ENCODE data around the gene CMTM2. TPM values are rescaled to one million over a fixed set of nuclear protein-coding genes. Genes with fewer than 3 reads are reported as not detected.
A peak's percentile ranks its signal among the peaks of the same experiment; 100 is the strongest.
"Not testable (repeated sequence)": the region's sequence is repeated elsewhere in the genome, so short reads cannot be mapped to it uniquely, and the experiment has no call there.

CMTM2 gene
- total RNA-seq, 5 donors from 2014 or later (not counting 1 experiment from before 2014, with no cell fraction given), result 0.26 to 0.62 TPM; not detected in 3

DNA sequence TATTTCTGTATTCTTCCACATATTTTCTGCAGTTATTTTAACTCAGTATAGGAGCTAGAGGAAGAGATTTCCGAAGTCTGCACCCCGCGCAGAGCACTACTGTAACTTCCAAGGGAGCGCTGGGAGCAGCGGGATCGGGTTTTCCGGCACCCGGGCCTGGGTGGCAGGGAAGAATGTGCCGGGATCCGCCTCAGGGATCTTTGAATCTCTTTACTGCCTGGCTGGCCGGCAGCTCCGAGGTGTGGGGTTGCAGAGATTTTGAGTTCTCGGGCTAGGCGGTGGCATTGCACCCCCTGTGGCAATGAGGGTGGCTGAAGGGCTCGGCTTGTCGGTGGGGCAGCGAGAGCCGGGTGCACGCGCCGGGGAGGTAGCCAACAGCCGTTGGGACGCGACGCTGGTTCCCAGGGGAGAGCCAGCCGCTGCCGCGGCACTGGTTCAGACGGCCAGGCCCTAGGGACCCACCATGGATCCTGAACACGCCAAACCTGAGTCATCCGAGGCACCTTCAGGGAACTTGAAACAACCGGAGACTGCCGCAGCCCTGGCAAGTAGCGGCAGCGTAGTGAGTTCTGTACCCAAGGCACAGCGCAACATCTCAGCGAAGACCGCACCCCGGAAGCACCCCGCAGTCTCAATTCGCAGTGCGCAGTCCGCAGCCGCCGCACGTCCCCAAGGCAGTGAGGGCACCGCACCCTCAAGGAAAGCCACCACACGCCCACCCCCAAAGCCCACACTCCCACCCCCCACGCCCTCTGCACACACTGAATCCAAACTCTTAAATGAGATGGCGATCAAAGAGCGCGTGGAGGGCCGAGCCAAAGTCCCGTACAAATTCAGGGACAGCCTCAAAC is 13.0 kb upstream of the CMTM2 start, which contains the start of gene CMTM1:
TSS of gene CMTM1 (plus strand) at position 389 of the 851 bp plus-strand sequence. CDS start at position 464, 75 bp downstream.
- DNase-seq (no peak), ATAC-seq (replicated peaks in 1 of 4) (no peak)
- H3K4me3 ChIP-seq (ENCODE audit: control insufficient read depth in 1 of 2, extremely low read depth in 1 of 2, low read length in 1 of 2), result no peak within 1 kb of the TSS
- H3K27ac ChIP-seq (ENCODE audit: low read length), result no peak within 1 kb of the TSS
- H3K4me3 Mint-ChIP-seq, result no peak within 1 kb of the TSS
- no peaks in the 10 kb centered on the region for H3K9me3 ChIP-seq
- ChIA-PET POLR2A (no interaction called here), CTCF (no interaction called here)
- H3K36me3 ChIP-seq (ENCODE audit: control insufficient read depth in 2 of 2, extremely low read depth in 1 of 2, insufficient read depth in 1 of 2, low read length in 1 of 2), result peaks cover 0 to 35% of the 10 kb centered on the region in 2 donors
- peak within 1 kb of the TSS; percentile 12 to 14 for H3K27ac Mint-ChIP-seq
- no peaks in the 10 kb centered on the region for H3K27me3 Mint-ChIP-seq
- 97% methylated on average over 43 of the region's 54 CpGs for WGBS (ENCODE audit: insufficient coverage)
- peaks cover 30% of the 10 kb centered on the region for H3K36me3 Mint-ChIP-seq
- H3K4me1 ChIP-seq (ENCODE audit: control insufficient read depth in 1 of 2, extremely low read depth in 1 of 2, insufficient read depth in 2 of 2, low read length in 2 of 2), result peaks cover 5 to 12% of the 10 kb centered on the region in 2 experiments
- no peaks in the 10 kb centered on the region for H3K27me3 ChIP-seq (replicated peaks in 1 of 2; ENCODE audit: control insufficient read depth in 2 of 2, extremely low read depth in 1 of 2, insufficient read depth in 2 of 2, low read length in 1 of 2)
- no peaks in the 10 kb centered on the region for H3K9me3 Mint-ChIP-seq
- peaks cover 27 to 36% (median 33%) of the 10 kb centered on the region in 3 donors for H3K4me1 Mint-ChIP-seq

GRCh38 chr16:66567270-66567669 is 12.0 kb upstream of the CMTM2 start:
- H3K27ac ChIP-seq (ENCODE audit: low read length); POLR2A ChIA-PET; H3K27me3 Mint-ChIP-seq; H3K4me3 ChIP-seq (ENCODE audit: control insufficient read depth in 1 of 2, extremely low read depth in 1 of 2, low read length in 1 of 2); H3K4me3 Mint-ChIP-seq; H3K9me3 ChIP-seq; H3K4me1 ChIP-seq (ENCODE audit: control insufficient read depth in 1 of 2, extremely low read depth in 1 of 2, insufficient read depth in 2 of 2, low read length in 2 of 2); H3K27me3 ChIP-seq (replicated peaks in 1 of 2; ENCODE audit: control insufficient read depth in 2 of 2, extremely low read depth in 1 of 2, insufficient read depth in 2 of 2, low read length in 1 of 2); H3K9me3 Mint-ChIP-seq; DNase-seq; ATAC-seq (replicated peaks in 1 of 4): not testable (repeated sequence)
- H3K27ac Mint-ChIP-seq, result peak overlapping the region in 1 of 2 donors; percentile 34
- H3K36me3 Mint-ChIP-seq, result peaks cover 30% of the 10 kb centered on the region
- H3K36me3 ChIP-seq (ENCODE audit: control insufficient read depth in 2 of 2, extremely low read depth in 1 of 2, insufficient read depth in 1 of 2, low read length in 1 of 2), result peaks cover 0 to 35% of the 10 kb centered on the region in 2 donors
- CTCF ChIA-PET, result interaction anchor here in 1 of 2 donors (0.6 kb wide), 1 partner anchor 65 kb away, joined by 3 read pairs; no protein-coding TSS in a partner anchor
- no CpG with 5 or more reads among the region's 3 CpGs for WGBS (ENCODE audit: insufficient coverage)
- H3K4me1 Mint-ChIP-seq, result peaks cover 17 to 27% (median 24%) of the 10 kb centered on the region in 3 donors

- ChIA-PET CTCF (interaction anchor here in 1 of 2 donors (0.9 to 1.0 kb wide), 2 partner anchors 40 to 83 kb away, joined by 3 to 4 read pairs; no protein-coding TSS in a partner anchor), POLR2A (no interaction called here)
- no peak overlapping the region for H3K4me3 Mint-ChIP-seq
- no peaks in the 10 kb centered on the region for H3K9me3 Mint-ChIP-seq
- peaks cover 6 to 17% (median 15%) of the 10 kb centered on the region in 3 donors for H3K4me1 Mint-ChIP-seq
- H3K27me3 ChIP-seq (replicated peaks in 1 of 2; ENCODE audit: control insufficient read depth in 2 of 2, extremely low read depth in 1 of 2, insufficient read depth in 2 of 2, low read length in 1 of 2), result no peaks in the 10 kb centered on the region
- no peak overlapping the region for H3K27ac Mint-ChIP-seq
- H3K4me1 ChIP-seq (ENCODE audit: control insufficient read depth in 1 of 2, extremely low read depth in 1 of 2, insufficient read depth in 2 of 2, low read length in 2 of 2), result no peaks in the 10 kb centered on the region
- ATAC-seq (replicated peaks in 1 of 4) (no peak), DNase-seq (no peak)
- no peak overlapping the region for H3K27ac ChIP-seq (ENCODE audit: low read length)
- H3K27me3 Mint-ChIP-seq, result no peaks in the 10 kb centered on the region
- WGBS (ENCODE audit: insufficient coverage), result 100% methylated on average over 1 of the region's 2 CpGs
- no peaks in the 10 kb centered on the region for H3K9me3 ChIP-seq
- peaks cover 0 to 33% of the 10 kb centered on the region in 2 donors for H3K36me3 ChIP-seq (ENCODE audit: control insufficient read depth in 2 of 2, extremely low read depth in 1 of 2, insufficient read depth in 1 of 2, low read length in 1 of 2)
- no peak overlapping the region for H3K4me3 ChIP-seq (ENCODE audit: control insufficient read depth in 1 of 2, extremely low read depth in 1 of 2, low read length in 1 of 2)
- H3K36me3 Mint-ChIP-seq, result peaks cover 30% of the 10 kb centered on the region
These were observed 10.9 kb upstream of the CMTM2 start for GRCh38 chr16:66568355-66568754.

DNA sequence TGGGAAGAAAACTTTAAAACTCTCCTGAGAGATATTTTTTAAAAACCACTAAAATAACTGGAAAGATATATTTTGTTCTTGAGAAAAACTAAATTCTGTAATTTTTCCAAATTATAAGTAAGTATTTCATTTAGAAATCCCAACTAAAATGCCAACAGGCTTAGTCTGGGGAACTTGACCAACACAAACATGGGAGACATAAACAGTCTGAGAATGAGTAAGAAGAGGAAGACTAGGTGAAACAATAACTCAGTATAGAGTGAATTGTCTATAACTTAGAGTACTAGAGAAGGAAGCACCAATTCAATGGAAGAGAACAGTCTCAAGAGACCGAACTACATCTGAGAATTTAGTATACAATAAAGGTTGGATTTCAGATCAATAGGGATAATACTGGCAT is 10.1 kb upstream of the CMTM2 start:
- ChIA-PET CTCF (interaction anchor here (0.6 to 1.0 kb wide), 4 partner anchors 40 to 195 kb away, joined by 3 to 4 read pairs (median 4); no protein-coding TSS in a partner anchor), POLR2A (interaction anchor here in 1 of 2 donors (1.3 kb wide), 1 partner anchor 16 kb away, joined by 6 read pairs; no protein-coding TSS in a partner anchor)
- Mint-ChIP-seq H3K27ac (no peak overlapping the region), H3K27me3 (no peaks in the 10 kb centered on the region), H3K4me1 (peaks cover 0 to 11% (median 10%) of the 10 kb centered on the region in 3 donors), H3K4me3 (no peak overlapping the region), H3K36me3 (peaks cover 26% of the 10 kb centered on the region), H3K9me3 (no peaks in the 10 kb centered on the region)
- Histone ChIP-seq H3K4me3 (ENCODE audit: control insufficient read depth in 1 of 2, extremely low read depth in 1 of 2, low read length in 1 of 2) (no peak overlapping the region), H3K27ac (ENCODE audit: low read length) (no peak overlapping the region), H3K4me1 (ENCODE audit: control insufficient read depth in 1 of 2, extremely low read depth in 1 of 2, insufficient read depth in 2 of 2, low read length in 2 of 2) (no peaks in the 10 kb centered on the region), H3K36me3 (ENCODE audit: control insufficient read depth in 2 of 2, extremely low read depth in 1 of 2, insufficient read depth in 1 of 2, low read length in 1 of 2) (peaks cover 0 to 25% of the 10 kb centered on the region in 2 donors), H3K27me3 (replicated peaks in 1 of 2; ENCODE audit: control insufficient read depth in 2 of 2, extremely low read depth in 1 of 2, insufficient read depth in 2 of 2, low read length in 1 of 2) (no peaks in the 10 kb centered on the region), H3K9me3 (no peaks in the 10 kb centered on the region)
- DNase-seq, result no peak
- no peak for ATAC-seq (replicated peaks in 1 of 4)
- WGBS (ENCODE audit: insufficient coverage), result no CpG with 5 or more reads among the region's 1 CpG

DNA sequence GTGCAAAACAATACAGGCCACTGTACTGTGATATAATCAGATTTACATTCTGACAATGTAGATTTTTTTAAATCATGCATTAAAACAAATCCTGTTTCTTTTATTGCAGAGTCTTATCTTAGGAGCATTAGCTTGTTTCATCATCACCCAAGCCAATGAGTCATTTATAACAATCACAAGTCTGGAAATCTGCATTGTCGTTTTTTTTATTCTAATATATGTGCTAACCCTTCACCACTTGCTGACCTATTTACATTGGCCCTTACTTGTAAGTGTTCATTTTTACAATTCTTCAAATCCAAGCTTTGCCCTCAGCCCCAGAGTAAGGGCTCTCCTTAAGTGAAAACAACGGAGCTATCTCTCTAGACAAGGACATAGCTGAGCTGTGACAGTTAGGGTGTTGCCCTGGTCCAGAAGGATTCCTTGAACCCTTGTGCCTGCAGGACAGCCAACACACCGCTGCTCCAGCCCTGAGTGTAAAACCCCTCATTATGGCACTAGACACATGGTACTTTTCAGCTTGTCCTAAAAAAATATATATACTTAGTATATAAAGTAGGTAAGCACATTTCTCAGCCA is 9.3 kb upstream of the CMTM2 start:
- H3K4me1 Mint-ChIP-seq, result peaks cover 0 to 9% (median 7%) of the 10 kb centered on the region in 3 donors
- Histone ChIP-seq H3K27me3 (replicated peaks in 1 of 2; ENCODE audit: control insufficient read depth in 2 of 2, extremely low read depth in 1 of 2, insufficient read depth in 2 of 2, low read length in 1 of 2) (no peaks in the 10 kb centered on the region), H3K4me3 (ENCODE audit: control insufficient read depth in 1 of 2, extremely low read depth in 1 of 2, low read length in 1 of 2) (no peak overlapping the region), H3K4me1 (ENCODE audit: control insufficient read depth in 1 of 2, extremely low read depth in 1 of 2, insufficient read depth in 2 of 2, low read length in 2 of 2) (no peaks in the 10 kb centered on the region), H3K36me3 (ENCODE audit: control insufficient read depth in 2 of 2, extremely low read depth in 1 of 2, insufficient read depth in 1 of 2, low read length in 1 of 2) (peaks cover 0 to 21% of the 10 kb centered on the region in 2 donors), H3K9me3 (no peaks in the 10 kb centered on the region), H3K27ac (ENCODE audit: low read length) (no peak overlapping the region)
- H3K27me3 Mint-ChIP-seq, result no peaks in the 10 kb centered on the region
- ChIA-PET CTCF (interaction anchor here (0.6 to 1.2 kb wide), 5 partner anchors 12 to 95 kb away, joined by 3 to 10 read pairs (median 4); no protein-coding TSS in a partner anchor), POLR2A (interaction anchor here in 1 of 2 donors (0.6 to 1.3 kb wide), 2 partner anchors 15 to 17 kb away, joined by 3 to 6 read pairs; no protein-coding TSS in a partner anchor)
- WGBS (ENCODE audit: insufficient coverage), result no CpG with 5 or more reads among the region's 3 CpGs
- peaks cover 26% of the 10 kb centered on the region for H3K36me3 Mint-ChIP-seq
- ATAC-seq (replicated peaks in 1 of 4) (no peak), DNase-seq (no peak)
- H3K9me3 Mint-ChIP-seq, result no peaks in the 10 kb centered on the region
- H3K27ac Mint-ChIP-seq, result peak overlapping the region in 1 of 2 donors; percentile 5
- no peak overlapping the region for H3K4me3 Mint-ChIP-seq

- no peak for ATAC-seq (replicated peaks in 1 of 4)
- Histone ChIP-seq H3K27me3 (replicated peaks in 1 of 2; ENCODE audit: control insufficient read depth in 2 of 2, extremely low read depth in 1 of 2, insufficient read depth in 2 of 2, low read length in 1 of 2) (no peaks in the 10 kb centered on the region), H3K36me3 (ENCODE audit: control insufficient read depth in 2 of 2, extremely low read depth in 1 of 2, insufficient read depth in 1 of 2, low read length in 1 of 2) (peaks cover 0 to under 1% of the 10 kb centered on the region in 2 donors), H3K4me1 (ENCODE audit: control insufficient read depth in 1 of 2, extremely low read depth in 1 of 2, insufficient read depth in 2 of 2, low read length in 2 of 2) (no peaks in the 10 kb centered on the region), H3K4me3 (ENCODE audit: control insufficient read depth in 1 of 2, extremely low read depth in 1 of 2, low read length in 1 of 2) (no peak overlapping the region), H3K9me3 (no peaks in the 10 kb centered on the region), H3K27ac (ENCODE audit: low read length) (no peak overlapping the region)
- H3K27me3 Mint-ChIP-seq, result peaks cover 0 to under 1% of the 10 kb centered on the region in 2 donors
- CTCF ChIA-PET, result interaction anchor here in 1 of 2 donors (1.4 kb wide), 1 partner anchor 17 kb away, joined by 3 read pairs; no protein-coding TSS in a partner anchor
- H3K4me3 Mint-ChIP-seq, result no peak overlapping the region
- peak overlapping the region in 1 of 2 donors; percentile 37 for H3K27ac Mint-ChIP-seq
- no peaks in the 10 kb centered on the region for H3K9me3 Mint-ChIP-seq
- DNase-seq, result no peak
- H3K4me1 Mint-ChIP-seq, result peaks cover 0 to 6% (median 6%) of the 10 kb centered on the region in 3 donors
- WGBS (ENCODE audit: insufficient coverage), result 80% methylated on average over 1 of the region's 2 CpGs
- H3K36me3 Mint-ChIP-seq, result peaks cover 7% of the 10 kb centered on the region
- POLR2A ChIA-PET, result interaction anchor here in 1 of 2 donors (0.9 kb wide), 1 partner anchor 9 kb away, joined by 3 read pairs; no protein-coding TSS in a partner anchor
These were observed 6.9 kb upstream of the CMTM2 start for GRCh38 chr16:66572356-66572755.
